Gastroesophageal sphincter (tissue), 4 donors: ENCODE results near the gene CDK18. TPM values are rescaled to one million over a fixed set of nuclear protein-coding genes. Genes with fewer than 3 reads are reported as not detected.

ENCODE experiments used
- ATAC-seq: fragments of 150-250 bp; one replicate; pipeline ENCODE4 v1.9.1; 2016; ENCODE audit warnings: mild to moderate bottlenecking, moderate library complexity
- H3K27ac ChIP-seq, 4 donors: fragments of 200-600 bp; sonication (generic) in 3 of 4; 1 replicate in 3 of 4; 2 replicates in 1 of 4; pipeline ENCODE4 v1.5.1; 2016 to 2019
- H3K27me3 ChIP-seq: fragments of 200-600 bp; sonication (generic); one replicate; pipeline ENCODE4 v1.5.1; 2019
- H3K36me3 ChIP-seq, 2 donors: fragments of 200-600 bp; sonication (generic); one replicate each; pipeline ENCODE4 v1.5.1; 2019; ENCODE audit warnings: control low read depth in 1 of 2
- H3K4me1 ChIP-seq, 3 donors: fragments of 200-600 bp; sonication (generic); 1 replicate in 2 of 3; 2 replicates in 1 of 3; pipeline ENCODE4 v1.5.1; 2016 to 2019; ENCODE audit warnings: control low read depth in 2 of 3
- H3K4me3 ChIP-seq, 2 donors: fragments of 200-600 bp; sonication (generic); one replicate each; pipeline ENCODE4 v1.5.1; 2019; ENCODE audit warnings: mild to moderate bottlenecking in 1 of 2, moderate library complexity in 1 of 2
- H3K9me3 ChIP-seq, 3 donors: fragments of 200-600 bp; sonication (generic); one replicate each; pipeline ENCODE4 v1.5.1; 2017 to 2019; ENCODE audit warnings: control low read depth in 2 of 3
- CTCF ChIP-seq, 4 experiments: fragments of 200-600 bp in 2 of 4; fragments of 450-650 bp in 2 of 4; sonication (generic) in 1 of 4; IDR thresholded peaks; one replicate each; pipeline ENCODE4 v1.5.1; 2017 to 2019; ENCODE audit warnings: antibody characterized with exemption in 4 of 4, mild to moderate bottlenecking in 2 of 4, moderate library complexity in 2 of 4
- EP300 ChIP-seq: sonication (generic); formaldehyde crosslinking; IDR thresholded peaks from one replicate; pipeline ENCODE4 v1.6.1; 2017; ENCODE audit warnings: antibody characterized with exemption, mild to moderate bottlenecking
- POLR2A ChIP-seq, 2 donors: fragments of 450-650 bp; IDR thresholded peaks; one replicate each; pipeline ENCODE4 v1.6.1; 2017; ENCODE audit warnings: antibody characterized with exemption in 2 of 2, mild to moderate bottlenecking in 2 of 2, moderate library complexity in 1 of 2
- POLR2AphosphoS5 ChIP-seq: sonication (generic); formaldehyde crosslinking; IDR thresholded peaks from one replicate; pipeline ENCODE4 v1.6.1; 2017; ENCODE audit warnings: antibody characterized with exemption
- WGBS, 2 donors: methylation state at CpG; one replicate each; pipeline ENCODE4 v1.1.5; 2018; ENCODE audit warnings: low coverage in 1 of 2; 5-methylcytosine and 5-hydroxymethylcytosine counted together
- total RNA-seq, 4 donors: library from RNA; depleted of rRNA; stranded (reverse); fragments of >200 nt; gene quantifications; one replicate each; pipeline ENCODE4 v1.1.0, GENCODE V29; 2016

CDK18 gene
- total RNA-seq, 4 donors from 2014 or later, result 5.1 to 13.7 (median 6.3) TPM

GRCh38 chr1:205495237-205495823 lies 9.1 kb upstream of the CDK18 start:
- no peak for ATAC-seq
- 45 to 80% methylated on average over 2 to 6 of the region's 9 CpGs for WGBS, 2 donors
- H3K27ac ChIP-seq, result no peak overlapping the region

GRCh38 chr1:205496661-205497060 lies 7.8 kb upstream of the CDK18 start:
- ATAC-seq, result no peak
- Histone ChIP-seq H3K36me3 (no peaks in the 10 kb centered on the region), H3K9me3 (no peaks in the 10 kb centered on the region), H3K27me3 (peaks cover 13% of the 10 kb centered on the region), H3K4me1 (peaks cover 0 to 36% (median 8%) of the 10 kb centered on the region in 3 donors), H3K4me3 (no peak overlapping the region), H3K27ac (no peak overlapping the region)
- no peak for TF ChIP-seq POLR2A (IDR thresholded peaks at IDR 0.05)
- TF ChIP-seq POLR2AphosphoS5, result no peak
- TF ChIP-seq EP300, result no peak
- no peak for TF ChIP-seq CTCF (IDR thresholded peaks at IDR 0.05)
- 91% methylated on average over 1 of the region's 1 CpG; no CpG with 5 or more reads in 1 of the 2 donors for whole genome bisulfite sequencing, 2 donors

More at GRCh38 chr1:205495237-205495823, 9.1 kb upstream of the CDK18 start:
- Histone ChIP-seq H3K4me1 (peaks cover 0 to 30% (median 8%) of the 10 kb centered on the region in 3 donors), H3K9me3 (no peaks in the 10 kb centered on the region), H3K4me3 (no peak overlapping the region), H3K36me3 (no peaks in the 10 kb centered on the region), H3K27me3 (peaks cover 15% of the 10 kb centered on the region)
- TF ChIP-seq CTCF (IDR thresholded peaks at IDR 0.05), result no peak
- TF ChIP-seq POLR2AphosphoS5, result no peak
- no peak for TF ChIP-seq EP300
- TF ChIP-seq POLR2A (IDR thresholded peaks at IDR 0.05), result no peak

GRCh38 chr1:205497351-205497750 lies 7.1 kb upstream of the CDK18 start:
- no peaks in the 10 kb centered on the region for H3K9me3 ChIP-seq
- WGBS, 2 donors, result 76 to 82% methylated on average over 6 to 7 of the region's 7 CpGs
- no peak overlapping the region for H3K27ac ChIP-seq
- H3K4me1 ChIP-seq, result peaks cover 0 to 29% (median 8%) of the 10 kb centered on the region in 3 donors
- H3K36me3 ChIP-seq, result no peaks in the 10 kb centered on the region
- H3K27me3 ChIP-seq, result peaks cover 6% of the 10 kb centered on the region
- no peak for ATAC-seq
- TF ChIP-seq POLR2A (IDR thresholded peaks at IDR 0.05) (no peak), CTCF (IDR thresholded peaks at IDR 0.05) (no peak), POLR2AphosphoS5 (no peak), EP300 (no peak)
- no peak overlapping the region for H3K4me3 ChIP-seq

GRCh38 chr1:205499789-205500188 lies 4.7 kb upstream of the CDK18 start:
- no peak for ATAC-seq
- H3K27me3 ChIP-seq, result no peaks in the 10 kb centered on the region
- WGBS, 2 donors, result 50 to 100% methylated on average over 1 to 2 of the region's 3 CpGs
- H3K4me1 ChIP-seq, result peaks cover 0 to 24% (median 0%) of the 10 kb centered on the region in 3 donors
- H3K36me3 ChIP-seq, result no peaks in the 10 kb centered on the region
- no peaks in the 10 kb centered on the region for H3K9me3 ChIP-seq
- H3K27ac ChIP-seq, result no peak overlapping the region
- TF ChIP-seq CTCF (IDR thresholded peaks at IDR 0.05), result no peak
- no peak for TF ChIP-seq POLR2AphosphoS5
- no peak for TF ChIP-seq EP300
- TF ChIP-seq POLR2A (IDR thresholded peaks at IDR 0.05), result no peak
- no peak overlapping the region for H3K4me3 ChIP-seq
